ENCODE data around the gene ZNF225.
A peak's percentile ranks its signal among the peaks of the same experiment; 100 is the strongest.
"Not testable (repeated sequence)": the region's sequence is repeated elsewhere in the genome, so short reads cannot be mapped to it uniquely, and the experiment has no call there.

Gene ZNF225

DNA sequence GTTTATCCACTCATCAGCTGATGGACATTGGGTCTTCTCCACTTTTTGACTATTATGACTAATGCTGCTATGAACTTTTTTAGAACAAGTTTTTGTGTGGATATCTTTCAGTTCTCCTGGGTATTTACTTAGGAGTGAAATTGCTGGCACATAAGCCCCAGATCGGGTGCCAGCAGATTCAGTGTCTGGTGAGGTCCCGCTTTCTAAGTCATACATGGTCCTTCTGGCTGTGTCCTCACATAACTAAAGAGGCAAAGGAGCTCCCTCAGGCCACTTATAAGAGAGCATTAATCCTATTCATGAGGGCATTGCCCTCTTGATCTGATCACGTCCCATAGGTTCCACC, 51.1 kb downstream of the ZNF225 start:
- no peak for DNase-seq

GRCh38 chr19:44164673-44165512, 51.7 kb downstream of the ZNF225 start, which contains the start of gene ZNF226:
ZNF226 (plus strand) TSS chr19:44165100; CDS start chr19:44170081, 4,981 bp downstream.
- DNase-seq = peak; percentile 95 to 98

- DNase-seq = not testable (repeated sequence)
Observed at GRCh38 chr19:44170660-44171059, 57.5 kb downstream of the ZNF225 start.

GRCh38 chr19:44176590-44176989, 63.4 kb downstream of the ZNF225 start:
- DNase-seq = no peak

GRCh38 chr19:44180968-44181367, 67.8 kb downstream of the ZNF225 start:
- DNase-seq = no peak

DNA sequence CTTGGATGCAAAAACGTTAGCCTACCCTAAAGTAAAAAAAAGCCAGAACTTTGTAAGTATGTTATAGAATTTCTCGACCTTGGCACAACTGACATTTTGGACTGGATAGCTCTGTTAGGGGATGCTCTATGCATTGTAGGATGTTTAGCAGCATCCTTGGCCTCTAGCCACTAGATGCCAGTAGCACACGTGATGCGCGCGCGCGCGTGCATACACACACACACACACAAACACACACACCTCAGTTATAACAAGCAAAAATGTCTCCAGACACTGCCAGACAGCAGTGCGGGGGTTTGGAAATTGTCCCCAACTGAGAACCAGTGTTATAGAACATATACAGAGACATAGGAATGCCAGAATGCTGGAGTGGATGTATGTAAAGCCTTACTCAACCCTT, 68.9 kb downstream of the ZNF225 start:
- DNase-seq = no peak

All from NCI-H2081 (cell line).